NCI-H345 (cell line): Measurements from ENCODE around the gene GRK3.
"Not testable (repeated sequence)": the region's sequence is repeated elsewhere in the genome, so short reads cannot be mapped to it uniquely, and the experiment has no call there.

Experiments used
- DNase-seq: peaks from one replicate; lab custom pipeline; 2025; lab: John Stamatoyannopoulos, UW

GRK3 gene

GRCh38 chr22:25551396-25551795 is 13.1 kb upstream of the GRK3 start:
- DNase-seq, result no peak

- not testable (repeated sequence) for DNase-seq
Observed at GRCh38 chr22:25552405-25552804, 12.1 kb upstream of the GRK3 start.

- DNase-seq, result no peak
Observed at GRCh38 chr22:25553131-25553530, 11.3 kb upstream of the GRK3 start.

GRCh38 chr22:25554238-25554671 is 10.2 kb upstream of the GRK3 start:
- no peak for DNase-seq

- no peak for DNase-seq
Observed at GRCh38 chr22:25554689-25555088, 9.8 kb upstream of the GRK3 start.

GRCh38 chr22:25555586-25555985 is 8.9 kb upstream of the GRK3 start:
- no peak for DNase-seq

- no peak for DNase-seq
Observed at GRCh38 chr22:25557218-25557617, 7.3 kb upstream of the GRK3 start.

- DNase-seq, result no peak
Observed at GRCh38 chr22:25558341-25558740, 6.1 kb upstream of the GRK3 start.

- DNase-seq, result not testable (repeated sequence)
Observed at GRCh38 chr22:25559910-25560309, 4.6 kb upstream of the GRK3 start.

- not testable (repeated sequence) for DNase-seq
Observed at GRCh38 chr22:25561182-25561581, 3.3 kb upstream of the GRK3 start.

- DNase-seq, result not testable (repeated sequence)
Observed at GRCh38 chr22:25561927-25562326, 2.5 kb upstream of the GRK3 start.

- not testable (repeated sequence) for DNase-seq
Observed at GRCh38 chr22:25562966-25563760, 1.3 kb upstream of the GRK3 start.

GRCh38 chr22:25563761-25564319 is 635 bp upstream of the GRK3 start:
- DNase-seq, result no peak

GRCh38 chr22:25564979-25565677 is 653 bp downstream of the GRK3 start:
- no peak for DNase-seq

GRCh38 chr22:25566186-25566897 is 1.9 kb downstream of the GRK3 start:
- no peak for DNase-seq

GRCh38 chr22:25566898-25567235 is 2.4 kb downstream of the GRK3 start:
- no peak for DNase-seq

GRCh38 chr22:25567251-25567675 is 2.8 kb downstream of the GRK3 start:
- DNase-seq, result no peak

- DNase-seq, result not testable (repeated sequence)
Observed at GRCh38 chr22:25568066-25568465, 3.6 kb downstream of the GRK3 start.

GRCh38 chr22:25569361-25569760 is 4.9 kb downstream of the GRK3 start:
- no peak for DNase-seq

GRCh38 chr22:25569983-25570382 is 5.5 kb downstream of the GRK3 start:
- no peak for DNase-seq

- no peak for DNase-seq
Observed at GRCh38 chr22:25570486-25570885, 6.0 kb downstream of the GRK3 start.

GRCh38 chr22:25571969-25572707 is 7.7 kb downstream of the GRK3 start:
- not testable (repeated sequence) for DNase-seq
